HPDE6-E6E7 (cell line): ENCODE data around the gene MAD1L1.
A peak's percentile ranks its signal among the peaks of the same experiment; 100 is the strongest.
"Not testable (repeated sequence)": the region's sequence is repeated elsewhere in the genome, so short reads cannot be mapped to it uniquely, and the experiment has no call there.

Source experiments
- DNase-seq: peaks from one replicate; pipeline ENCODE4 v3.0.0; 2011; ENCODE audit warnings: missing footprints; ENCODE audit errors: extremely low spot score

Gene MAD1L1

DNA sequence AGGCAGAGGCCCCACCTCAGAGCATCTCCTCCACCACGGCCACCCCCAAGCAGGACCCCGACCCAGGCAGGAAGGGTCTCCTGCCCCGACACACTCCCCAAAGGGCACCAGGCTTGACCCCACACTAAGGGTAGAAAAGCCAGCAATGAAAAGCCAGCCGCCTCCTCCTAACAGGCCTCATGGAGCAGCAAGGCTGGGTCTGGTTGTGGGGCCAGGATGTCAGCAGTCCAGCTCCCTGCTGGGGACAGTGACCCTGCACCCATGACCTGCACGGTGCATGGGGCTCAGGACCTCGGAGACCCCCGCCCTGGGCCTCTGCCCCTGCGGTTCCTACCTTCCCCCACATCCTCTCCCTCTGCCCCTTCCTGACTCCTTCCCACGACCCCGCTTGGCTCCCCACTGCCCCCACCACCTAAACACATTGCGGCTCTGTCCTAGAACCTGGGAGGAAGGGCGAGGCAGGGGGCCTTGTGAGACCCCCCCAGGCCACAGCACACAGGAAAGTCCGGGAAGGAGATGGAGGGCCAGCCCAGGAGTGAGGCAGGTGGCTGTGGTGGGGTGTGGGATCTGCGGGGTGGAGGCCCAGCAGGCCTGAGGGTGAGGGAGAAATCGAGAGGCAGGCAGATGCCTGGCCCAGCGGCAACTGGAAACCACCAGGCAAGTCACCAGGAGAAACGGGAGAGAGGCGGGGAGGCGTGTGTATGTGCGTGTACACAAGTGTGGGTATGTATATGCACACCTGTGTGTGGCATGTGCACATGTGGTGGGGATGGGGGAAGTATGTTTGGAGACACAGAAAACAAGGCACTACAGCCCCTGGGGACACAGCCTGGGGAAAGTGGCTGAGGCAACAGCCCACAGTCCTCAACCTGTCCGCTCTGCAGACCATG, 229.9 kb downstream of the MAD1L1 start:
- DNase-seq = no peak

DNA sequence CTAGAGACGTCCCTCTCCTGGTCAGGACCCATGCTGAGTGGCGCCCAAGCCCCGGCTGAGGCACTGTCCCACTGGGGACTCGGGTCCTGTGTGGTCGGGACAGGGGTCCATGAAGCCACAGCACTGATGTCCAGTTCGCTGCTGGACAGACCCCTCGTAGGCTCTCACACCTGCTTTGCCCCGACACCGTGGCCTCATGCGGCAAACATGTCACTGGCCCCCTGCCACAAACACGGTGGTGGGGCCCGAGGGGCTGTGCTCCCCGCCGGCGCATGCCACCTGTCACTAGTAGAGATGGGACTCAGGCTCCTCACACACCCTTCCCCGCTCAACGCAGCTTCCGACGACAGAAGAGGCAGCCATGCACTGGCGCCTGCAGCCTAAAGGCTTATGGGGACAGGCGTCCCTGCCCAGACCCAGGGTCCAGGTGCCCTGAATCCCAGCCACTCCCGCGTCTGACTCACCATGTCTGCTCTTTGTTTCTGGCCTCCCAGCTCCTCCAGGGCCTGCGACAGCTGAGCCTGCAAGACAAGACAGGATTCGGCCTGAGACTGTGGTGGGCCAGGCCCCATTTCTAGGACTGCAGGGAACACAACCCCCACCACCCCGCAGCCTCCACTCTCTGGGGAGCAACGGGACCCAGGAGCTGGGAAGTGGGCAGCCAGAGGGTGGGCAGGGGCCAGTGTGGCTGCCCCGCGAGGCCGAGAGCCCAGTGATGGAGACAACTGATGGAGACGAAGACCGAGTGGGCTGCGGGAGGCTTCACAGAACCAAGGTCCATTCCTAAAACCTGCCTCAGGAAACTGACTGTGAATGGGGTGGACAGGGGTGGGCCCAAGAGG, 230.9 kb downstream of the MAD1L1 start:
- DNase-seq = peak; percentile 15

DNA sequence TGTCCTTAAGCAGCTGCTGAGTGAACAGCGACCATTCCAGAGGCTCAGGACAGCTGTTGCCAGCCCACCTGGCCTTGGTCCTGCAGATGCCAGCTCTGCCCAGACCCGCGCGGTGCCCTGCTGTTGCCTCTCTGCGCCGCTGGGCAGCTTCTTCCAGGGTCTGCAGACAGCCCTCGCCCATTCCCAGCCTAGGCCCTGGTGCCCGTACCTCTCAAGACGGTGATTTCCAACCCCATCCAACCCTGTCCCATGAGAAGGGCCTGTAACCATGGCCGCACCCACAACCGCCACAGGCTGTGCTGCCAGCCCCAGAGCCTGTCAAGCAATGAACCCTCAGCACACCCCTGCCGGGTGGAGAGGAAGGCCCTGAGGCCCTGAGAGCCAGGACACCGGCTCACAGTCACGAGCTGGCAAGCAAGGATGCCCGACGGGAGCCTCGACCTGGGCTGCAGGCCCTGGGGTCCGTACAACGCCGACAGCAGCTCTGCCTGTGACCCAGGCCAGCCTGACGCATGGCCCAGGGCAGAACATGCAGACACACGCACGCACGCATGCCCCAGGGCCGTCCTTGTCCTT, 231.9 kb downstream of the MAD1L1 start:
- no peak for DNase-seq

DNA sequence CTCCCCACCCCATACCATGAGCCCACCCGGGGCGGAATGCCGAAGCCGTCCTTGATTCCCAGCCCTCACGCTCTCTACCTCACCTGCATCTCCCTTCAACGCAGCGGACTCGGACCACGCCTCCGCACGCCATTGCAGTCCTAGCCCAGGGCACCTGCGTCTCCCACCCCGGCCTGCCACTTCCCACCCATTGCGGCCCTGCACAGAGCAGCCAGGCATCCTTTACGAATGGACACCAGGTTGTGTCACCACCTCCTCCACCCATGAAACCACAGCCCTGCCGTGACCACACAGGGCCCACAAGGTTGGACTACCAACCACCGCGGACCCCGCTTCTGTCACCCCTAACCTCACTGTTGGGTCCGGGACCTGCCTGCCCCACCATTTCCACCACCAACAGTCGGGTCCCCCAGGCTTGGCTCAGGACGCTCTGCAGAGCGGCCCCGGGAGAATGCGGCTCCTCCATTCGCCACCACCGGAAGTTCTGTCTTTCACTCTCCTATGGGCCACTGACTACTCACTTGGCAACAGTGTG, 232.5 kb downstream of the MAD1L1 start:
- no peak for DNase-seq

DNA sequence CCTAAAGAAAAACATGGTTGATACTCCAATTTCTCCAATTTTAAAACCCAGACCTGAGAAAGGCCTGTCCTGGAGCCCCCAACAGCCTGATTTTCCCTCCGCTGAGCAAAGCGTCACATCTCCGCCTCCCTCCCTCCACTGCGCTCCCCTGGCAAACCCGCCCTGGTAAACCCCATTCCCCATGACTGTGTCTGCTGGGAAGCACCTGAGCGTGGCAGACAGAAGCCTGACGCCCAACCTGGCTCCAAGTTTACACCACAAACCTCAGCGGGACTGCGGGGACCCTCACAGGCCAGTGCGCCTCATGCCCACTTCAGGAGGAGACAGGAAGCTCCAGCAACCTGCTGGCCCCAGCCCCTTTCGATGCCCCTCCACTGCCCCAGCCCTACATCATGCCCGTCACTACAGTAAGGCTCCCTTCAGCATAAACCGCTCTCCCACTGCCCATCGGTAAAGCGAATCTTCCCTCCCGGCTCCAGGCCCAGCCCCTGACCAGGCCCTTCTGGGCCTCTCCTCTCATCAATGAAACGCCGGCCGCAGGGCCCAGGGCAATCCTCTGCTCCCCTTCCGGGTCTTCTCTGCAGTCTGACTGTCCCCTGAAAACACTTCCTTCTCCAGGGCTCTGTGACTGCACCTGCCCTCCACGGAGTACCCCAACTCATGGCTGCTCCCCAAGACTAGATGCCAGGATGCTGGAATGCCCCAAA, 233.3 kb downstream of the MAD1L1 start:
- DNase-seq = no peak

DNA sequence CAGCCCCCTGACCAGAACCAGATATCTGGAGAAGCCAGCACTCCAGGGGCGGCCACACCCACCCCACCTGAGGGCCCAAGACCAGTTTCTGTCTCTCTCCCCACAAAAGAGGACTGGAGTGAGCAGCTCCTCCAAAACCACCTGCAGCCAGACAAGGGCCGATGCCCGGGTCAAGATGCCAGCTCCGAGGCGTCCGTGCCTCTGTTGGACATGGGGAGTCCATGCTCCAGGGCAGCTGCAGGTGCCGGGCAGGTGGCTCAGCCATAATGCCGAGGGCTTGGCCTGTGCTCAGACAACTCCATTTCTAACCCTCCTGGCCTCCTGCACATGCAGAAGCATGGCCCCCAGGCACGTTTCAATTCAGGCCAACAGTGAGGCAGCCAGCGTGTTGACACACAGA, 234.6 kb downstream of the MAD1L1 start:
- DNase-seq = no peak

DNA sequence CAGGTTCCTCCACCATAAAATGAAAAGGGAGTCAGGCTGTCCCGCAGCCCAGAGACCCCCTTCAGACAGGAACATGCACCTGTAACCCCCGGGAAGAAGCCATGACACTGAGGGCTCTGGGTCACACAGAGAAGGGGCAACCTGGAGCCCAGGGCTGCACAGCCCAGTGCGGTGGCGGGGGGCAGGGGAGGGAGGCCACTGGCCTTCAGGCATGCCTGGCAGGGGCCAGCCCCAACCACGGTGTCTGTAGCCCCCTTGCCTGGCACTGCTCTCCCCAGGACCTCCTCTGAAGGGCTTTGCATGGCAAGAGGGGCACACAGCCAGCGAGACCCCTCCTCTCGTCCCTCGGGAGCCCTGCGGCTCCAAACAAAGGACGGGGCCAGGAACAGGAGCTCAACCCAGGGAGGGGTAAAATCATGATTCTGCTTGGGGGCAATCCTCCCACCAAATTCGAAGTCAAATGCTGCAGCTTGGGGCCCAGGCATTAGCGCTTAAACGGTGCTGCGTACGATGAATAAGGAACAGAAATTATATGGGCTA, 235.1 kb downstream of the MAD1L1 start:
- DNase-seq = no peak

DNA sequence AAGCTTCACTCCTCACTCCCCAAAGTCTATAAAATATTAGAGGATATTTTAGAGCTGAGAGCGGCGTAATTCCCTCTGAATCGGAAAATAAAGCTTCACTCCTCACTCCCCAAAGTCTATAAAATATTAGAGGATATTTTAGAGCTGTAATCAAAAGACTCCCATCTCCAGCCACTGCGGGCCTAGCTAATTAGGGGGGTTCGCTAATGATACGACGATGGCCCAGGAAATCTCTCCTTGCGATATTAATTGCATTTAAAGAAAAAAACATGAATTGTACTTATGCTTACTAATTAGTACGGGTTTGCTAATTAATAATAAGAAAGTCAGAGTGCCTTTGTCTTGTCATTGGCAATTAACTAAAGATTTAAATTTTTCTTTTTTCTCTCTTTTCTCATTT, 235.9 kb downstream of the MAD1L1 start:
- no peak for DNase-seq

DNA sequence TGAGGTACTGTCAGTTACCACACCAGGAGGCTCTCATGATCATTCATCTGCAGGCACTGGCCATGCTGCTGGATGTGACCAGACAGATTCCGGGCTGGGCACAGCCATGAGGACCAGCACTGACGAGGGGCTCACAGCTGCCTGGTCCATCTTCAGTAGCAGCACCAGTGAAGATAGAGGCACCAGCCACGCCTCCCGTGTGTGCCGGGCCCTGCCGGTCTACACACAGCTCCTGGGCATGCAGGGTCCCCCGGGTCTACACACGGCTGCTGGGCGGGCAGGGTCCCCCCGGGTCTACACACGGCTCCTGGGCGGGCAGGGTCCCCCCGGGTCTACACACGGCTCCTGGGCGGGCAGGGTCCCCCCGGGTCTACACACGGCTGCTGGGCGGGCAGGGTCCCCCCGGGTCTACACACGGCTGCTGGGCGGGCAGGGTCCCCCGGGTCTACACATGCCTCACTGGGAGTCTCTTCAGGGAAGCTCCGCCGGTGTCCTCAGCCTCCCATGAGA, 236.8 kb downstream of the MAD1L1 start:
- not testable (repeated sequence) for DNase-seq

DNA sequence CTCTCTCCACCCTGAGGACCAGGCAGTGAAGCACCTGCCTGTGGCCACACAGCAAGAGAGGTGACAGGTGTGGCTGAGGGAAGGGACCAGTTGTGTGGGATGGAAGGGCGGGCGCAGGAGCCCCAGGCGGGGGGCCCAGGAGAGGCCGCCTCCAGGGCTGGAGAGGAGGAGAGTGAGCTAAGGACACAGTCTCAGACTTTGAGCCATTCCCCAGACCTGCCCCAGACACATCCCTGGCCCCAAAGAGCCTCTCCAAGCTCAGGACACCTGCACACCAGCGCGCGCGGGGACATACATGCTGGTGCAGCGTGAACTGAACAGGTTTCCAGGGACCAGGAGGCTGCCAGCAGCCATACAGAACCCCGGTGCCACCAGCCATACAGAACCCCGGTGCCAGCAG, 237.3 kb downstream of the MAD1L1 start:
- no peak for DNase-seq

DNA sequence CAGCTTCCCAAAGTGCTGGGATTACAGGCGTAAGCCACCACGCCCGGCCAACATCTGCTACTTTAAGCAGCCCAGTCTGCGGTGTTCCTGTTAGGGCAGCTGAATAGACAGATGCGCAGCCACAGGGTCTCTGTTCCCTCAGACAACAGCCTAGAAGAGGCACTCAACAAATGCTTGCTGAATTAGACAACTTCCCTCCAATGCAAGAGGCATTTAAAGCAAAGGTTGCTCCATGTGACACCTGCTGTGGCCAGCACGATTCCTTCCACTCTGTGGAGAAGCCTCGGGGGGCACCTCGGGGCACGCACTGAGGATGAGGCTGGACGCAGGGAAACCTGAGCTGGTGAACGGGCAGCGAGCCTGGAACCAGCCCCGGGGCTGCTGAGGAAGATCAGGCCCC, 237.8 kb downstream of the MAD1L1 start:
- no peak for DNase-seq

DNA sequence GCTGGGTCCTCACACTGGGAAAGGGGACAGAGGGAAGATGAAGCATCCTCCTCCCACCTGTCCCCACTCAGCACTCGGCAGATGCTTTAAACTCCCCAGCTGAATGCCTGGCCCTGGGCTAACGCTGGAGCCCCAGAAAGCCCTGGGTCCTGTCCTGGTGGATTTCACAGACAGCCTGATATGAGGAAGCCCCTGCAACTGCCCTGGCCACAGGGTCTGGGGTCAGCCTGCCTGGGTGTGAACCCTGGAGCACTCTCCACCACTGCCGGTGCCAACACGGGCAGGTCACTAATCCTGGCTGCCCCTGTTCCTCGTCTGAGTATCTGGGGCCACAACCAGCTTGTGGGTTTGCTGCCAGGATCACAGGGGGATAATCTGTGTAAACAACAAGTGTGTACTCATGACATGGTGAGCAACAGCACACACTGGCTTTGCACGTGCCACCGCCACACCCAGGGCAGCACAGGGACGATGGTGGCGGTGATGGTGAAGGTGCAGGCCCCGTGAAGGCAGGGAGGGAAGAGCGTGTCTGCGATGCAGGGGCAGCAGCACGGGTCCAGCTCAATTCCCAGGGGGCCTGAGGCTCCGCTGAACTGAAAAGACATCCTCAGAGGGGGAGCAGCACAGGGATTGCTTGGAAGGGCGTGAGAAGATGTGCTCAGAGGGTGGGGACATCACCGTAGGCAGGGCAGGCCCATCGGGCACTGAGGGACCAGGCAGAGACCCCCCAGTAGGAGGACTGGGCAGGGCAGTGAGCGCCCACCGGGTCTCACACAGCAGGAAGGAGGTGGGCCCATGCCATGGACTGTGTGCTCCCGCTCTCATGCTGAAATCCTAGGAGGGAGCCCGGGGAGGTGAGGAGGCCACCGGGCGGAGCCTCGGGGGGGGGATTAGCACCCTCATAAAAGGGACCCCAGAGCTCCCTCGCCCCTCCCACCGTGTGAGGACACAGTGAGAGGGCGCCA, 238.7 kb downstream of the MAD1L1 start:
- DNase-seq = no peak

DNA sequence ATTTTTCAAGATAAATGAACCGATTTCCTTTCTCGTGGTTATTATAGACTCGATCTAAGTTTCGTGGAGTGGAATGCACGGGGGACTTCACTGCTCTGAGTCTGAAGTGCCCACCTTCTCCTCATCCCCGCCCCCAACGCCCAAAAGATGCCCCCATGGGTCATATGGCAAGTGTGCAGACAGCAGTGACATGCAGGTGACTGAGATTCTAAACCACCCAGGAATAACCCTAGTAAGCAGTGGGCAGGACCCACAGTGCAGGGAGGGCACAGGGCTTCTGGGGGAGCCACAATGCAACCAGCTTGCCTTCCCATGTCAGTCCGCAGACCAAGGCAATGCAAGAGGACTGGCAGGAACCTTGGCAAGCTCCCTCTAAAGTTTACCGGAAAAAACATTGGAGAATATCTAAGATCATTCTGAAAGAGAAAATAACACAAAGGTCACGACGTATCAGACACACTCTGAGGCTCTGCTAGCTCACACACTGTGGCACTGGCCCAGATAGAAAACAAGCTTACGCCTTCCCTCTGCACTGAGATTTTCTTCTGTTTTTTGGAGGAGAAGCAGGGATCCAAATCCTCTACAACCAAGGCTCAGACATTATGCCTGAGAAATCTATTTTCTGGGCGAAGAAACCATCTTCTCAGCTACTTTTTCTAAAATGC, 239.6 kb downstream of the MAD1L1 start:
- no peak for DNase-seq

DNA sequence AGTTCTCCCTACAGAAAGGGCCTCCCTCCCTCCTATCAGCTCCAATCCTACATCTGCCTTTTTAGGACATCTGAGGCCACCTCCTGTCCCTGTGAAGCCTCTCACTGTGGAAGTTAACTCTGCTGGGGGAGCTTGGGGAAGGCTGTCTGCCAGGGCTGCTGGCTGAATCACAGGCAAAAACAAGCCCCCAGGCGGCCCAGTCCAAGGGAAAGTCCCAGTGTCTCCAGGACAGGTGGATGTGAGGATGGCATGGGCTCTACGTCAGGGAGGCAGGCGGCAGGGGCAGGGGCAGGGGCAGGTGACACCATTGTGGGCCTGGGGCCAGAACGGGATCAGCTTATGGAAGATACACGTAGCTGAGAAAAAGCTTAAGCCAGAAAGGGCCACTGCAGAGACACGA, 240.2 kb downstream of the MAD1L1 start:
- no peak for DNase-seq

DNA sequence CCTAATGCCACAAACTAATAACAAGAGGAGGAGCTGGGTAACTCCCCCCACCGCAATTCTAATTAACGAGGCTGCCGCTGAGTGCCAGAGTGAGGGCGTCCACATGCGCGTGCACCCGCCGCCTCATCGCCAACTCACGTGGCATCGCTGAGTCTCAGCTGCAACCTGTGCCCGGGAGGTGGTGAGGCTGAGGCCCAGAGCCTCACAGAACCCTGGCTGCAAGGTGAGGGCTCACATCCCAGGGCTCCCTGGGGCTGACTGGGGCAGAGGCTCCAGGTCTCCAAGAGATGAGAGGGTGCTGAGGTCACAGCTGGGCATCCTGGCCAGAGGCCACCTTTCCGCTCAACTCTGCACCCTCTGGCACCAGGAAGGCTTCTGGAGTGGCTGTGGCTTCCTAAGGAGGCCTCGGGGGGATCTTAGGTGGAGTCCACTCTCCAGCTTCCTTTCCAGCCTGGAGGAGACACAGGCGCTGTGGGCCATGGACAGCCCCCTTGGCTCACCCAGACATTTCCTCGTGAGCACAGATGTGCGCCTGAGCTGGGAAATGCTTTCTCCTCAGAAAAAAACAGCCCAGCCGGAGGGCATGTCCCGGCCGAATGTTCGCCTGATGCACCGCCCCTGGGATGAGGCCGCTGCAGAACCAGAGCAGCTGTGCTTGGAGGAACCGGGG, 242.6 kb downstream of the MAD1L1 start:
- no peak for DNase-seq

DNA sequence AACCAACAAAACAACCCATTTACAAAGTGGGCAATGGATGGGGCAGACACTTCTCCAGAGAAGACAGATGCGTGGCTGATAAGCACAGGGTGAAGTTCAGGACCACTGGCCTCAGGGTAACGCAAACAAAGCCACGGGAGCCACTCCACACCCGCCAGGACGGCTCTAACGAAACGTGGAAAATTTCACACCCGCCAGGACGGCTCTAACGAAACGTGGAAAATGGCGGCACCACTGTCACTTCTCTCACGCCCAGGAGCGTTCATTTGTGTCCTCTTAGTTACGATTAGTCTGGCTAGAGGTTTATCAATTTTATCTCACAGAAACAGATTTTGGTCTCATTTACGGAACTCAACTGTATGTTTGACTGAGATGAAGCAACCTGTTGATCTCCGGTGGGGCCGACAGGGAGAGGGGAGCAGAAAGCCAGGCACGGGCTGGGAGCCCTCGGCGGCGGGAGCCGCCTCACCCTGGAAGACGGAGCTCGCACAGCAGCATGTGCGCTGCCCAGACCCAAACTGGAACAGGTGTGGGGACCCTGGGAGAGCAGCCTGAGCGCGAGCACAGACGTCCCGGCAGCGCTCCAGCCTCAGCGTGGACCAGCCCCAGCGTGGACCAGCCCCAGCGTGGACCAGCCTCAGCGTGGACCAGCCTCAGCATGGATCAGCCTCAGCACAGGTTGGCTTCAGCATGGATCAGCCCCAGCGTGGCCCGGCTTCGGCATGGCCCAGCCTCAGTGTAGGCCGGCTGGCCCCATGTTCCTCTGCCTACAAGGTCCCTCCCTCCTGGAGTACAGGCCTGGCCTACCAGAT, 243.5 kb downstream of the MAD1L1 start:
- no peak for DNase-seq

DNA sequence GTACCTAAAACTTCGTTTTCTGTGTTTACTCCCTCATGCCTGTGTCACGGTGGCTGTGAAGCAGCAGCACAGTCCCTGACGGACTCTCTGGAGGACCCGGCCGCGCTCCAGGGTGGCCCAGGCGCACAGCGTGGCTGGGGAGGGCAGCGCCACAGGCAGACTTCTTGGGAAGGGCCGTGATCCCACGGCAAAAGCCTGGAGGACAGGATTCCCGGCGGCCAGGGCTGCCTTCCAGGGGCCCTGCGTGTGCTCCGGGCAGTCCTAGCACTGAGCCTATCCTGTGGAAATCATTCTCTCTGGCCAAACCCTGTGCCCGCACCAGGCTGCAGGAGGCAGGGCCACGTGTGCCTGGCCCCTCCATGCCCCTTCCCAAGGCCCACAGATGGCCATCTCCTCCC, 244.2 kb downstream of the MAD1L1 start:
- no peak for DNase-seq
